Endothelial cell of umbilical vein (primary cell): ENCODE results near the gene RTN1.

Source experiments
- CTCF ChIP-seq, 2 donors: IDR thresholded peaks; 1 replicate in 1 of 2; 2 replicates in 1 of 2; pipeline ENCODE4 v1.5.1; 2011; ENCODE audit warnings: low read length in 2 of 2, mild to moderate bottlenecking in 2 of 2, moderate library complexity in 2 of 2, control low read depth in 1 of 2, inconsistent platforms in 1 of 2, low read depth in 1 of 2; ENCODE audit not compliant: insufficient read depth in 1 of 2; ENCODE audit errors: extremely low read depth in 1 of 2
- FOS ChIP-seq: IDR thresholded peaks from 2 replicates; pipeline ENCODE4 v1.6.1; 2011; ENCODE audit warnings: mild to moderate bottlenecking, low read length, moderate library complexity, borderline replicate concordance; ENCODE audit not compliant: insufficient read depth
- MAX ChIP-seq: IDR thresholded peaks from 2 replicates; pipeline ENCODE4 v1.6.1; 2011; ENCODE audit not compliant: insufficient read depth, insufficient read length
- POLR2A ChIP-seq: IDR thresholded peaks from 2 replicates; pipeline ENCODE4 v1.6.1; 2012; ENCODE audit warnings: low read depth, mild to moderate bottlenecking, control low read depth, low read length
- POLR2AphosphoS5 ChIP-seq: IDR thresholded peaks from 2 replicates; pipeline ENCODE4 v1.6.1; 2012; ENCODE audit warnings: low read depth, mild to moderate bottlenecking, control low read depth, low read length, moderate library complexity; ENCODE audit not compliant: insufficient read depth

- TF ChIP-seq CTCF (IDR thresholded peaks at IDR 0.05; ENCODE audit: extremely low read depth in 1 of 2, insufficient read depth in 1 of 2, low read depth in 1 of 2, low read length in 2 of 2) = no peak
- no peak for TF ChIP-seq MAX
- no peak for TF ChIP-seq POLR2A
- TF ChIP-seq POLR2AphosphoS5 = no peak
- TF ChIP-seq FOS = no peak
Measured at GRCh38 chr14:59582161-59582560, 288.4 kb downstream of the RTN1 start.
